ENCODE results near the gene PRR23B.
"Not testable (repeated sequence)": the region's sequence is repeated elsewhere in the genome, so short reads cannot be mapped to it uniquely, and the experiment has no call there.

The PRR23B gene

DNA sequence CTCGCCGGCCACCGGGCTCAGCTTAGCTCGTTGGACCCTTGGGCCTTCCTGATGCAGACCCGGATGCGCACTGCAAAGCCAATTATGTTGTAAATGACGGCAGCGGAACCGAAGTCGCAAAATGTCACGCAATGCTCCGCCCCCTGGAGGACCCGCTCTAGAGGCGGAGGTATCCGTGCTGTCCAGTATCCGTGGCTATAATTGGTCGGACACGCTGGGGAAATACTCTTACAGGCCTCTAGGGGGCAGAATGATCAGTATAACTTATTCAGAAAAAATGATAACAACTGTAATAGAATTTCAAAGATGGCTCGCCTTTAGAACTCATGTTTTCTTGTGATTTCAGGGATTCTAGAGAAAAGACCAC lies at the start of gene PRR23B:
PRR23B (minus strand) TSS at position 59 of the 367 bp plus-strand sequence. CDS start 265 bp downstream, outside the sequence.
- DNase-seq (ENCODE audit: low read depth) = no peak

DNA sequence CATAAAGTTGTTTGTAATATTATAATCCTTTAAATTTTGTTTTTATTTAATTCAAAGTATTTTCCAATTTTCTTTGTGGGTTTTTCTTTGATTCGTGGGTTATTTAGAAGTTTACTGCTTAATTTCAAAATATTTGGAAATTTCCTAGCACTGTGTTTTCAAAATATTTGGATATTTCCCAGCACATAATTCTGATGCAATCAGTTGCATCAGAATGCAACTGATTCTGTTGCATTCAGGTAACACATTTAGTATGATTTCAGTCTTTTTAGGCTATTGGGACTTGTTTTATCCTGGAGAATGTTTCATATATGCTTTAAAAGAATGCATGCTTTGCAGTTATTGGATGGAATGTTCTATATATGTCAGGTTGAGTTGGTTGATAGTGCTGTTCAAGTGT lies 42.2 kb upstream of the PRR23B start:
- no peak for DNase-seq (ENCODE audit: low read depth)

DNA sequence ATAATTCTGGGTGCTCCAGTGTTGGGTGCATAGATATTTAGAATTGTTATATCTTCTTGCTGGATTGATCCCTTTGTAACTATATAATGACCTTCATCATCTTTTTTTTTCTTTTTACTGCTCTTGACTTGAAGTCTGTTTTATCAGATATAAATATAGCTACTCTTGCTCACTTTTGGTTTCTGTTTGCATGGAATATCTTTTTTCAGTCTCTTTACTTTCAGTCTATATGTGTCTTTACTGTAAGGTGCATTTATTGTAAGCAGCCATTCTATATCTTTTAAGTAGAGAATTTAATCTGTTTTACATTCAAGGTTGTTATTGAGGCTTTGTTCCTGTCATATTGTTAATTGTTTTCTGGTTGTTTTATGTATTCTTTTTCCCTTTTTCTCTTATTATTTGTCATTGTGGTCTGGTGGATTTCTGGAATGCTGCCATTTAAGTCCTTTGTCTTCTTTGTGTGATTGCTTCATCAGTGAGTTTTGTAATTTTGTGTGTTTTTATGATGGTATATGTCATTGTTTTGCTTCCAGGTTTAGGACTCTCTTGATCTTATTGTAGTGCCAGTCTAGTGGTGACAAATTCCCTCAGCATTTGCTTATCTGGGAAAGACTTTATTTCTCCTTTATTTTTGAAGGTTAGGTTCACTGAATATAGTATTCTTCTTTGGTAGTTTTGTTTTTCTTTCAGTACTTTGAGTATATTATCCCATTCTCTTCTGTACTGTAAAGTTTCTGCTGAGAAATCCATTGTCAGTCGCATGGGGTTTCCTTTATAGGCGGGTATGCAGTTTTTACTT lies 32.3 kb upstream of the PRR23B start:
- no peak for DNase-seq (ENCODE audit: low read depth)

DNA sequence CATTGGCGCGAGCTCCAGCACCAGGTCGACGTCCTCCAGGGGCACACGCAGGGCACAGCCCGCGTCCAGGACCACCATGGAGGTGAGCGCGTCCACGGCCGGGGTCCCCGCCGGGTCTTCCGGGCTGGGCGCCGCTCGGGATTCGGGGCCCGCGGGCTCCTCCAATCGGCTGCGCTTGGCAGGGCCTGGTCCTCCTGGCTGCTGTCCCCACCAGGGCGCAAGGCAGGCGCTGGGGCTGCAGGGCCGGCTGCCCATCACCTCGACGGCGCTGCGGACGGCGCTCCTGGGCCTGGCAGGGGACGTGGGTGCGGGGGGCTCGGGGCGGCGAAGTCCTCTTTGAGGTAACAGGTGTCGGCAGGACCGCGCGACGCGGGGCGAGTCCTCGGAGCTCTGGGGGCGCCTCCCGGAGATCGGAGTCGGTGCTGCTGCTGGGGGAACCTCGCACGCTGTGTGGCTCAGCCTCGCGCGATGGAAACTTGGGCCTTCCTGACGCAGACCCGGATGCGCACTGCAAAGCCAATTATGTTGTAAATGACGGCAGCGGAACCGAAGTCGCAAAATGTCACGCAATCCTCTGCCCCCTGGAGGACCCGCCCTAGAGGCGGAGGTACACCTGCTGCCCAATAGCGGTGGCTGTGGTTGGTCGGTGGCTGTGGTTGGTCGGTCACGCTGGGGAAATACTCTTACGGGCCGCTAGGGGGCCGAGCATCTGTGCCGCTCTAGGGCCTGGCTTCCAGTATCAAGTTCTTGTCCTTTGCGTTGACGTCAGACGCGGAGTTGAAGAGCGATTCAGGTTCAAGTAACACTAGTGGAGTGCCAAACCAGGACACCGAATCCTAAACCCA lies 23.9 kb upstream of the PRR23B start, which contains the start of gene PRR23C:
PRR23C (minus strand) TSS at position 527 of the 845 bp plus-strand sequence; CDS start at position 255, 272 bp downstream.
- DNase-seq (ENCODE audit: low read depth) = no peak

DNA sequence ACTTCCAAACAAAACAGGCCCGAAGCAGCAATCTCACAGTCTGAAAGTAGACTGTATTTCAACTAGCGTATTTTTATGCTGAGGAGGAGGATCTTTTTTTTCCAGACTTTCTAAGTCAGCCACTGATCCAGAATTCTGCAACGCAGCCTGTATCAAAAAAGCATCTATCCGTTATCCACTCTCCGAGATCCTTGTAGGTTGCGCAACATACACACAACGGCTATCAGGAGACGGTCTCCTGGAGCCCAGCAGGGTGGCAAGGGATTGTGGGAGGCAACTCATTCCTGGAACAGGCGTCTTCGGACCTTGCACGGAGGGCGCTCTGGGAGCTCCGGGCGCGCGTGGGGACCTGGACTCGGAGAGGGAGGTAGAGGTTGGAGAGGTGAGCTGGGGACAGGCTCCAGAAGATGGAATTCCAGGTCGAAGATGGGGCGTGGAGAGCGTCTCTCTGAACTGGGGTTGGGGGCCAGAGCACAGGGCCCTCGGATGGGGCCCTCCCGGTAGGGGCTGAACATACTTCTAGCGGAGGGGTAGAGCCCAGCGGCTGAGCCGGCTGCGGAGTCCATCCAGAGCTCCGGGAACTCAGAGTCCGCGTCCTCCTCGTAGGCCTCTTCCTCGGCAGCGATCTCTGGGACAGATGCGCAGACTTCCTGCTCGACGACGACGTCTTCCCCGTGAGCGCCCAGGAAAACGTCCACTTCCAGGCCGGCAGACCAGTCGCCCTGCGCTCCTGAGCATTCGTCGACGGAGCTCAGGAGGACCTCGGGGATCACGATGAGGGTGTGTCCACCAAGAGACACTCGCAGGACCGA lies 23.0 kb upstream of the PRR23B start:
- DNase-seq (ENCODE audit: low read depth) = no peak

DNA sequence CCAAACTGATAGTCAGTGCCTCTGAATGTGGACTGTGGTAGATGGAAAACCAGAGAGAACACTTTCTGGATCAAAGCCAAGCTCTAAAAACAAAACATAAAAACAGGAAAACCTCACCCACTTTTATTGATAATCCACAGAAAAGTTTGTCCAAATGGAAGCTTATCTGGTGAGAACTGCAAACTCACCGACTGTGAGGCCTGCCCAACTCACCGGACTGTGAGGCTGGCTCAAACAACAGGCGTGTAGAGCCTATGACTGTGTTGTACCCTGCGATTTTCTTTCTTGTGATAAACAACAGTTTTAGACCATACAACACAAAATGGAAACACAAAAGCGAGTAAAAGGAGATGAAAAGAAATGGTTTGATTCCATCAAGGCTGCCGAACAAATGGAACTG lies 16.8 kb upstream of the PRR23B start:
- DNase-seq (ENCODE audit: low read depth) = no peak

DNA sequence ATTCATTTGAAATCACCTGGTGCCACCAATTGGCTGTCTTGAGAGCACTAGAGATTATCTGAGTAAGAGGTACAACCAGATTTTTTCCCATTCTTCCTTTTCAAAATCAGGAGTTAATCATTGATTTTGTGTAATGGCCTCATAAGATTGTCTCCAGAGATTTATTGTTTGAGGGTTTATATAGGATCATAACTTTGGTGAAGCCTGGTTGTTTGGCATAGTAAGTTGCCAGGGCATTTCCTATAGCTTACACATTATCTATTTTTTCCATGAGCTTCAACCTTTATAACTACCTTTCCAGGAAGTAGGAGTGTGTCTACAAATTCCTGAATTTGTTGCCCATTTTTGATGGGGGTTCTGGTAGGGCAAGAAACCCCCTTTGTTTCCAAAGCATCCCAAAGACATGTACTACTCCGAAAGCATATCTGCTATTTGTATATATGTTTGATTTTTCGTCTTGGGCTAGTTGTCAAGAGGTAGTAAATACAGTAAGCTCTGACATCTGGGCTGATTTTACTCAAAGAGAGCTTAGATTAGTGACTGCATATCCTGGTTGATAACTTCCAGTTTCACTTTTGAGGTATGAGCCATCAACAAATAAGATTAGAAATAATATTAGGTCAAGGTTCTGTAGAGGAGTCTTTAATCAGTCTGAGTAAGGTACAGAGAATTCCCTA lies 11.7 kb upstream of the PRR23B start:
- no peak for DNase-seq (ENCODE audit: low read depth)

DNA sequence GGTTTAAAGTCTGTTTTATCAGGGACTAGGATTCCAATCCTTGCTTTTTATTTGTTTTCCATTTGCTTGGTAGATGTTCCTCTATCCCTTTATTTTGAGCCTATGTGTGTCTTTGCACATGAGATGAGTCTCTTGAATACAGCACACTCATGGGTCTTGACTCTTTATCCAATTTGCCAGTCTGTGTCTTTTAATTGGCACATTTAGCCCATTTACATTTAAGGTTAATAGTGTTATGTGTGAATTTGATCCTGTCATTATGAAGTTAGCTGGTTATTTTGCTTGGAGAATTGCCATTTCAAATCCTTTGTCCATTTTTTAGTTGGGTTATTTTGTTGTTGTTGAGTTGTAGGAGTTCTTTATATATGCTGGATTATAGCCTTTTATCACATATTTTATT lies 9.8 kb upstream of the PRR23B start:
- DNase-seq (ENCODE audit: low read depth) = not testable (repeated sequence)

DNA sequence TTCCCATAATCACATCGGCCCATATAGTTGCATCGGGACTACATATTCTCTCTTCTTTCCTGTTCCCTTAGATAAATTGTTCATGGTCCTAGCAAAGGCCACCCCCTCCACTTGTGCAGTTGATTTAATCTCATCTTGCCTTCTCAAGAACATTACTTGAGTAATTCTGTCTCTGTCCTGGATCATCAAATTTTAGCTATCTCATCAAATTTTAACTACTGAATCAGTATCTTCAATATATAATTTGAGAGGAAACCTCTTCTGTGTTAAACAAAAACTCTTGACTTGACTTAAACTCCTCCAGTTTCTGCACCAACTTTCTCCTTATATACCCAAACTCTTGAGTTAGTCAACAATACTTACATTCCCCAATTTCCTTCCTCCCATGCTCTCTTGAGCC lies 4.2 kb upstream of the PRR23B start:
- DNase-seq (ENCODE audit: low read depth) = no peak

DNA sequence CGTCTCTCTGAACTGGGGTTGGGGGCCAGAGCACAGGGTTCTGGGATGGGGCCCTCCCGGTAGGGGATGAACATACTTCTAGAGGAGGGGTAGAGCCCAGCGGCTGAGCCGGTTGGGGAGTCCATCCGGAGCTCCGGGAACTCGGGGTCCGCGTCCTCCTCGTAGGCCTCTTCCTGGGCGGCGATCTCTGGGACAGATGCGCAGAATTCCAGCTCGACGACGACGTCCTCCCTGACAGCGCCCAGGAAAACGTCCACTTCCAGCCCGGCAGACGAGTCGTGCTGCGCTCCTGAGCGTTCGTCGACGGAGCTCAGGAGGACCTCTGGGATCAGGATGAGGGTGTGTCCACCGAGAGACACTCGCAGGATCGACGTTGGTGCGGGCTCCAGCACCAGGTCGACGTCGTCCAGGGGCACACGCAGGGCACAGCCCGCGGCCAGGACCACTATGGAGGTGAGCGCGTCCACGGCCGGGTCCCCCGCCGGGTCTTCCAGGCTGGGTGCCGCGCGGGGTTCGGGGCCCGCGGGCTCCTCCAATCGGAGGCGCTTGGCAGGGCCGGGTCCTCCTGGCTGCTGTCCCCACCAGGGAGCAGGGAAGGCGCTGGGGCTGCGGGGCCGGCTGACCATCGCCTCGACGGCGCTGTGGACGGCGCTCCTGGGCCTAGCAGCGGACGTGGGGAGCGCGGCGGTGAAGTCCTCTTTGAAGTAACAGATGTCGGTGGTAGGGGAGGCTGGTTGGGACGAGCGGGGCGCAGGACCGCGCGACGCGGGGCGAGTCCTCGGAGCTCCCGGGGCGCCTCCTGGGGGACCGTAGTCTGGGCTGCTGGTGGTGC lies 474 bp downstream of the PRR23B start:
- DNase-seq (ENCODE audit: low read depth) = no peak

DNA sequence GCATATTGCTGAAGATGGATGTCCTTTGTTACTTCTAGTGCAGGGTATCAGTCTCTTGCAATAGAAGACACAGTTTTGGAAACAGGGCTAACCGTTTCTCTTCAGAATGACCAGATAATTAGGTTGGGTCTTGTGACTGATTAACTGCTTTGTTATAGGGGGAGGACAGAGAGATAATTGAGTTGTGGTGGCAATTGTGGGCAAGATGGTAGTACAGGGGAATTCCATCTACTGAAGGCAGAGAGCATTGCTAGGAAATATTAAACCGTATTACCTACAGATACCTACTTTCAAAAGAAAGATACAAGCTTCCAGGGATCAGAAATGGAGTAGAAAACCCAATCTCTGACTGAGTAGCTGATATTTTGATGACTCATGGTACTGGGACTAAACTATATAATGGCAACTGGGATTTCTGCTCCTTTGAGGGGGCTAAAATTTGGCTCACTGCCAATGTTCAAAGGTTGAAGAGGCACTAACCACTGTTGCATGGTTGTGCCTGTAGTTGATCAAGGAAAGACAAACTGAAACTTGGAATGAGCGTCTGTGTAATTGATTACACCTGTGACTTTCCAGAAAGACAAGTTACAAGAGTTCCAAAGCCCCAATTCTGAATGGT lies 4.2 kb downstream of the PRR23B start:
- no peak for DNase-seq (ENCODE audit: low read depth)

DNA sequence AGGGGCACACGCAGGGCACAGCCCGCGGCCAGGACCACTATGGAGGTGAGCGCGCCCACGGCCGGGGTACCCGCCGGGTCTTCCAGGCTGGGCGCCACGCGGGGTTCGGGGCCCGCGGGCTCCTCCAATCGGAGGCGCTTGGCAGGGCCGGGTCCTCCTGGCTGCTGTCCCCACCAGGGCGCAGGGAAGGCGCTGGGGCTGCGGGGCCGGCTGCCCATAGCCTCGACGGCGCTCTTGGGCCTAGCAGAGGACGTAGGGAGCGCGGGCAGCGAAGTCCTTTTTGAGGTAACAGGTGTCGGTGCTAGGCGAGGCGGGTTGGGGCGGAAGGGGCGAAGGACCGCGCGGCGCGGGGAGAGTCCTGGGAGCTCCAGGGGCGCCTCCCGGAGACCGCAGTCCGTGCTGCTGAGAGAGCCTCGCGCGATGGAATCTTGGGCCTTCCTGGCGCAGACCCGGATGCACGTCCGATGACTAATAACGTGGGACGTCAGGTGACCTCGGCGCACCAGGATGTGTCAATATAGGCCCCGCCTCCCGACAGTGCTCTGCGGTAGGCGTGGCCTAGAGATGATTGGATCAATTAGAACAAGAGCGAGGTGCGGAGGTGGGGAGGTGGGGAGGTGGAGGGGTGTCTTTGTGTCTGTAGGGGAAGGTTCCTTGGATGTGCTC lies 14.5 kb downstream of the PRR23B start, which contains the start of gene PRR23A:
PRR23A (minus strand) TSS at position 218 of the 666 bp plus-strand sequence; CDS start at position 218, 0 bp downstream.
- DNase-seq (ENCODE audit: low read depth) = no peak

DNA sequence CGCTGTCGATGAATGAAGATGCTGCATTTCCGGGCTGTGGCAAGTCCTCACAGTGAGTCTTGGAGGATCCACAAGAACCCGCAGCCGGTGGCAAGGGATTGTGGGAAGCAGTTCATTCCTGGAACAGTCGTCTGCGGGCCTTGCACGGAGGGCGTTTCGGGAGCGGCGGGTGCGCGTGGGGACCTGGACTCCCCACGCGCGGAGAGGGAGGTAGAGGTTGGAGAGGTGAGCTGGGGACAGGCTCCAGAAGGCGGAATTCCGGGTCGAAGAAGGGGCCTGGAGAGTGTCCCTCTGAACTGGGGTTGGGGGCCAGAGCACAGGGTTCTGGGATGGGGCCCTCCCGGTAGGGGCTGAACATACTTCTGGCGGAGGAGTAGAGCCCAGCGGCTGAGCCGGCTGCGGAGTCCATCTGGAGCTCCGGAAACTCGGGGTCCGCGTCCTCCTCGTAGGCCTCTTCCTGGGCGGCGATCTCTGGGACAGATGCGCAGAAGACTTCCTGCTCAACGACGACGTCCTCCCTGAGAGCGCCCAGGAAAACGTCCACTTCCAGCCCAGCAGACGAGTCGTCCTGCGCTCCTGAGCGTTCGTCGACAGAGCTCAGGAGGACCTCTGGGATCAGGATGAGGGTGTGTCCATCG lies 15.3 kb downstream of the PRR23B start:
- no peak for DNase-seq (ENCODE audit: low read depth)

DNA sequence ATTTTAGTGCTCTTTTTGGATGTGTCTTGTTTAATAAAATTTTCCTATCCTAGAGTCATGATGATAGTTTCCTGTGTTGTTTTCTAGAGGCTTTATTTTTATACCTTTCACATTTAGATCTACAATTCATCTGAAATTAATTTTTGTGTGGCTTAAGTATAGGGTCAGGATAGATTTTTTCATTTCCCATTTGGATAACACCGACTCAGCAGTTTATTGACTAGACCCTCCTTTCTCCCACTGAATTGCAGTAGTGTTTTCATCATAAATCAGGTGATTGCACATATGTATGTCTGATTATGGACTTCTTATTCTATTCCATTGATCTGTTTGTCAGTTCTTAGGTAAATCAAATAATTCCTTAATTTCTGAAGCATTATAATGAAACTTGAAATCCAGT lies 25.0 kb downstream of the PRR23B start:
- DNase-seq (ENCODE audit: low read depth) = no peak

DNA sequence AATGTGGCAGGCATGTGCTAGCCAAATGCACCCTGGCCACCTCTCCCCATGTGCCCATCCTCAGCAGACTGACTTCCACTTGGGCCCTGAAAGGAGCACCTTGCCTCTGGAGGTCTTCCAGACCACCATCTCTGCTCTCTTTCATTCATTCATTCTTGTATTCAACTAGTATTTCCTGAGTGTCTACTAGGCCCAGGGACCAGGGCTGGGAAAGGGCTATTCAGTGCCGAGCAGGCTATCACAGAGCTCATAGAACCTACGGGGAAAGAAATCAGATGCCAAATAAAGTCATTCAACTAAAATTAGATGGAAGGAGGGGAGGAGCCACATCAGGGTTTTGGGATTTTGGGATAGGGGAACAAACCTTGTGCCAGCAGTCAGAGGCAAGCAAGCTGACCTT lies 33.5 kb downstream of the PRR23B start:
- no peak for DNase-seq (ENCODE audit: low read depth)

DNA sequence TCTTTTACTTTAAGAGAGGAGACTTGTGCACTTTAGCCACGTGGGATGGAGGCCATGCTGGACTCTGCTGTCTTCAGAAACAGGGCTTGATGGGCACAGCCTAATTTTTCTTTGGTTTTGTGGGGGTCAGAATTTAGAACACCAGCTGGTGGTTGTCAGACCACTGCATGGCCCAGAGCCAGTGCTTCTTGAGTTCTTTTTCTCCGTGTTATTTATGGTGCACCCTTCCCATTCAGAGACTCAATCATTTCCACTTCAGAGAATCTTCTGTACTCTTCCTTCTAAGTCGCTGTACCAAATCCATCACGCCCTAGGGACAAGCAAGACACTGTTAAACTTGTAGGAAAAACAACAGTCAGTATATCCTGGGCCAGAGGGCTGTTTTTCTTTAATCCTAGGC lies 34.8 kb downstream of the PRR23B start:
- DNase-seq (ENCODE audit: low read depth) = no peak

DNA sequence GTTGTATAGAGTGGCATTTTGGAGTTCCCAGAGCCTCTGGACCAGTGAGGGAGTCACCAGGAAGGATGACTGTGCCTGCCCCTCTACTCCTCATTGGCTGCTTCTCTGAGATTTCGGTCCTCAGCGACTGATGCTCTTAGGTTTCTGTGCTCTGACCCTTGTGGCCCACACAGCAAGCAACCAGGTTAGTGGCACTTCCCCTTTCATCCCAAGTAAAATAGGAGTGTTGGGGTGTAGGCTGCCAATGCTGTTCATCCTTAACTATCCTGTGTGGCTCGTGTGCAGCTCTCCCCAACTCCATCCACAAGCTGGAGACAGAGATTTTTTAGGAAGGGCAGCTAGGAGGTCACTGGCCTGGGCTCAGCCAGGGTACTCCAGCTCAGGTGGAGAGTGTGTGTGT lies 35.9 kb downstream of the PRR23B start:
- no peak for DNase-seq (ENCODE audit: low read depth)

DNA sequence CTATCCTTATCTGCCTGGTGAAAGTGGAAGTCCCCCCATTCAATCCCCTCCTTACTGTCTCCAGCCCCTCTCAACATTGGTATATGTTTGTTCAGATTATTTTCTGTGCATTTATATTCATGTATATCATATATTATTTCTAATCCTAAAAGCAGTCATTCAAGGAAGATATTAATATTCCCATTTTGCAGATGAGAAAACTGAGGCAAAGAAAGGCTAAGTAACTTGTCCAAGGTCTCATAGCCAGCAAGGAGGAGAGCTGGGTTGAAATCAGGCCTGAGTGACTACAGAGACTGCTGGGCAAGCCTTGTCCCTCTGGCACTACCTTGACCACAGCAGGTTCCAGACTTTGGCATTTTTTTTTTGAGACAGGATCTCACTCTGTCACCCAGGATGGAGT lies 44.7 kb downstream of the PRR23B start:
- no peak for DNase-seq (ENCODE audit: low read depth)

DNA sequence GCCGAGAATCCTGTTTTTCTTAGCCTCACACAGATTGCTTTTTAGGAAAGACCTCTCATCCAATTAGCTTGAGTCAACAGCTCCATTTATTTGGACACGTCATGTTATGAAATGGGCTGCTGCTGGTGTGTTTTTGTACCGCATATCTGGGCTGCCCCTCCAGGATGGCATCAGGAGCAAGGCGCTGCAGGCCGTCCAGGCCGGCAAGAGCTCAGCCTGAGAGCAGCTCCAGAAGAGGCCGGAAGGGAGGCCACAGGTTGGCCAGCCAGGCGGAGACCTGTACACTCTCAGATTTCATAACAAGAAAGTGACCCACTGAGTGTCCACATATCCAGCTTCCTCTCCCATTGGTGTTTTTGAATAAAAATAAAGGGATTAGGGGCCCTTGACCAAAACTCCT lies 45.4 kb downstream of the PRR23B start:
- DNase-seq (ENCODE audit: low read depth) = no peak
